HL-60 (cell line): Measurements from ENCODE around the gene KCNJ9.

Source experiments
- CTCF ChIP-seq: IDR thresholded peaks from one replicate; pipeline ENCODE4 v1.5.1; 2011; ENCODE audit warnings: low read length, control low read depth, inconsistent platforms; ENCODE audit not compliant: insufficient read depth
- GABPA ChIP-seq: IDR thresholded peaks from 2 replicates; pipeline ENCODE4 v1.6.1; 2012; ENCODE audit warnings: low read depth
- POLR2AphosphoS5 ChIP-seq: IDR thresholded peaks from 2 replicates; pipeline ENCODE4 v1.6.1; 2012; ENCODE audit warnings: low read depth
- REST ChIP-seq: IDR thresholded peaks from 2 replicates; pipeline ENCODE4 v1.6.1; 2012; ENCODE audit warnings: low read depth; ENCODE audit not compliant: insufficient replicate concordance
- SPI1 ChIP-seq: IDR thresholded peaks from 2 replicates; pipeline ENCODE4 v1.6.1; 2012; ENCODE audit warnings: low read depth, mild to moderate bottlenecking, borderline replicate concordance

DNA sequence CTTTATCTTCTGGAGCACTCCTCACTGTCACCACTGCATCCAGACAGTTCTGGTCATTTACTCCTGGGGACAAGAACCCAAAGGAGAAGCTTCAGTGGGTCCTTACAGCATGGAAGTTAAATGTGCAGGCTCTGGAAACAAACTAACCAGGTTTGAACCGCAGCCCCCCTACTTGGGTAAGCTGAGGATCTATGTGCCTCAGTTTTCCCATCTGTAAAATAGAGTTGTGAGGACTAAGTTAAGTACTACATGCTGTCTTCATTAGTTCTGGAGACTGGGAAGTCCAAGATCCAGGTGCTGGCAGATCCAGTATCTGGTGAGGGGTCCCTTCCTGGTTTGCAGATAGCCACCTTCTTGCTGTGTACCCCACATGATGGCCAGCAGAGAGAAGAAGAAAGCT lies 26.2 kb downstream of the KCNJ9 start:
- TF ChIP-seq CTCF (no peak), POLR2AphosphoS5 (no peak), REST (no peak), GABPA (no peak), SPI1 (no peak)
